HL-60 (cell line): Measurements from ENCODE around the gene OR4N5.

Experiments
- DNase-seq, 2 experiments: peaks; one replicate each; pipeline ENCODE4 v3.0.0-alpha.2; 2010 to 2020; ENCODE audit warnings: low read depth in 1 of 2, low spot score in 1 of 2
- H3K27ac ChIP-seq: fragments of 250-450 bp; sonication (Bioruptor Pico); replicated peaks from 2 replicates; pipeline ENCODE4 v1.5.1; 2020; ENCODE audit warnings: mild to moderate bottlenecking, moderate library complexity
- H3K27me3 ChIP-seq: fragments of 250-450 bp; sonication (Bioruptor Pico); 2 replicates; pipeline ENCODE4 v1.5.1; 2021; ENCODE audit warnings: mild to moderate bottlenecking, moderate library complexity; ENCODE audit not compliant: insufficient read depth, poor library complexity, severe bottlenecking
- H3K4me3 ChIP-seq: replicated peaks from 2 replicates; pipeline ENCODE4 v1.5.1; 2011; ENCODE audit warnings: mild to moderate bottlenecking, control low read depth, low read length; ENCODE audit not compliant: insufficient read depth
- GABPA ChIP-seq: IDR thresholded peaks from 2 replicates; pipeline ENCODE4 v1.6.1; 2012; ENCODE audit warnings: low read depth
- POLR2AphosphoS5 ChIP-seq: IDR thresholded peaks from 2 replicates; pipeline ENCODE4 v1.6.1; 2012; ENCODE audit warnings: low read depth
- REST ChIP-seq: IDR thresholded peaks from 2 replicates; pipeline ENCODE4 v1.6.1; 2012; ENCODE audit warnings: low read depth; ENCODE audit not compliant: insufficient replicate concordance
- SPI1 ChIP-seq: IDR thresholded peaks from 2 replicates; pipeline ENCODE4 v1.6.1; 2012; ENCODE audit warnings: low read depth, mild to moderate bottlenecking, borderline replicate concordance
- TF ChIP-seq, protein P1 (sequence below): IDR thresholded peaks from one replicate; pipeline ENCODE4 v1.5.1; 2011; ENCODE audit warnings: low read length, control low read depth, inconsistent platforms; ENCODE audit not compliant: insufficient read depth

OR4N5 gene

DNA sequence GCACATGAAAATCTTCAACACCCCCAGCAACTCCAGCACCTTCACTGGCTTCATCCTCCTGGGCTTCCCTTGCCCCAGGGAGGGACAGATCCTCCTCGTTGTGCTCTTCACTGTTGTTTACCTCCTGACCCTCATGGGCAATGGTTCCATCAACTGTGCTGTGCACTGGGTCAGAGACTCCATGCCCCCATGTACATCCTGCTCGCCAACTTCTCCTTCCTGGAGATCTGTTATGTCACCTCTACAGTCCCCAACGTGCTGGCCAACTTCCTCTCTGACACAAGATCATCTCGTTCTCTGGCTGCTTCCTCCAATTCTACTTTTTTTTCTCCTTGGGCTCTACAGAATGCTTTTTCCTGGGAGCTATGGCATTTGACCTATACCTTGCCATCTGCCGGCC lies 40.6 kb downstream of the OR4N5 start:
- Histone ChIP-seq H3K4me3 (no peak overlapping the region), H3K27me3 (no peaks in the 10 kb centered on the region), H3K27ac (no peak overlapping the region)
- DNase-seq, result peak; percentile 28 to 78
- TF ChIP-seq SPI1 (peak; percentile 90), POLR2AphosphoS5 (no peak)

DNA sequence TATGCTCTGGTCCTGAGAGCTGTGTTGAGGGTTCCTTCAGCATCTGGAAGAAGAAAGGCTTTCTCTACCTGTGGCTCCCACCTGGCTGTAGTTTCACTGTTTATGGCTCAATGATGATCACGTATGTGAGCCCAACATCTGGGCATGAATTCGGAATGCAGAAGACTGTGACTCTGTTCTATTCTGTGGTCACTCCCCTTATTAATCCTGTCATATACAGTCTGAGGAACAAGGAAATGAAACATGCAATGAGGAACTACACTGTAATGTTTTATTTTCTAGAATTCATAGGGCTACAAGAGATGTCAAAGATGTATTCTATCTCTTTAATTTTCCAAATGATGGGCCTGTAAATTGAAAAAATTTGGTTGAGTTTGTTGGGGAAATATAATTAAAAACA lies 41.3 kb downstream of the OR4N5 start:
- DNase-seq, result peak in 1 of 2 experiments; percentile 41
- Histone ChIP-seq H3K4me3 (no peak overlapping the region), H3K27ac (no peak overlapping the region; the same call in 1 of the 2 replicates), H3K27me3 (no peaks in the 10 kb centered on the region)
- TF ChIP-seq POLR2AphosphoS5 (no peak), GABPA (no peak), SPI1 (no peak), REST (no peak)
- TF ChIP-seq, protein P1, sequence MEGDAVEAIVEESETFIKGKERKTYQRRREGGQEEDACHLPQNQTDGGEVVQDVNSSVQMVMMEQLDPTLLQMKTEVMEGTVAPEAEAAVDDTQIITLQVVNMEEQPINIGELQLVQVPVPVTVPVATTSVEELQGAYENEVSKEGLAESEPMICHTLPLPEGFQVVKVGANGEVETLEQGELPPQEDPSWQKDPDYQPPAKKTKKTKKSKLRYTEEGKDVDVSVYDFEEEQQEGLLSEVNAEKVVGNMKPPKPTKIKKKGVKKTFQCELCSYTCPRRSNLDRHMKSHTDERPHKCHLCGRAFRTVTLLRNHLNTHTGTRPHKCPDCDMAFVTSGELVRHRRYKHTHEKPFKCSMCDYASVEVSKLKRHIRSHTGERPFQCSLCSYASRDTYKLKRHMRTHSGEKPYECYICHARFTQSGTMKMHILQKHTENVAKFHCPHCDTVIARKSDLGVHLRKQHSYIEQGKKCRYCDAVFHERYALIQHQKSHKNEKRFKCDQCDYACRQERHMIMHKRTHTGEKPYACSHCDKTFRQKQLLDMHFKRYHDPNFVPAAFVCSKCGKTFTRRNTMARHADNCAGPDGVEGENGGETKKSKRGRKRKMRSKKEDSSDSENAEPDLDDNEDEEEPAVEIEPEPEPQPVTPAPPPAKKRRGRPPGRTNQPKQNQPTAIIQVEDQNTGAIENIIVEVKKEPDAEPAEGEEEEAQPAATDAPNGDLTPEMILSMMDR, result no peak

GRCh38 chr14:20180486-20180885 lies 41.9 kb downstream of the OR4N5 start:
- no peaks in the 10 kb centered on the region for H3K27me3 ChIP-seq
- peak in 1 of 2 experiments; percentile 43 for DNase-seq
- H3K27ac ChIP-seq, result no peak overlapping the region
- TF ChIP-seq REST (no peak), SPI1 (no peak), POLR2AphosphoS5 (no peak), GABPA (no peak)
- TF ChIP-seq, protein P1, result no peak
- no peak overlapping the region for H3K4me3 ChIP-seq

DNA sequence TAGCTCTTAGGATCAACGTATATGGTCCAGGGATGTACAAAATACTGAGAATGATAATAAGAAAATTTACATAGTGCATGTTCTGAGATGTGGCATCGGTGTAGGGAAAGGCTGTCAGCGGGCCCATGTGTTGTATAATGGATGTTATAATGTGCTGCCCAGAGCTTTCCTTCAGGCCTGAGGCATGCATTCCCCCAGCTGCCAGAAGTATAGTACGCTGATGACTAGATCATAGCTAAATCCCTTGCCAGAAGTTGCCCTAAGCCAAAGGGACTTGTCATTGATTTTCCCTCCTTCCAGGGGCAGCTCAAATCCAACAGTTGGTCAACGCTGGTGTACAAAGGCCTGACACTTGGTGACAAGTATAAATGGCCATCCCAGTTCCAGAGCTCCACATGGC lies 45.6 kb downstream of the OR4N5 start:
- DNase-seq, result no peak
- Histone ChIP-seq H3K4me3 (no peak overlapping the region), H3K27ac (no peak overlapping the region), H3K27me3 (no peaks in the 10 kb centered on the region)
- TF ChIP-seq, protein P1, result no peak
- TF ChIP-seq GABPA, result no peak
- no peak for TF ChIP-seq SPI1
- TF ChIP-seq REST, result no peak
- TF ChIP-seq POLR2AphosphoS5, result no peak
